AG04449 (cell line): ENCODE data around the gene ARL6IP5.

Source experiments
- CTCF ChIA-PET: fragments of 350-600 bp; formaldehyde crosslinking; extraction: SDS; loops from one replicate; lab custom pipeline; 2021; ENCODE audit warnings: antibody characterized with exemption; lab: Yijun Ruan, JAX
- POLR2A ChIA-PET: fragments of 400-600, 350-600 bp; formaldehyde crosslinking; extraction: SDS; loops from one replicate; lab custom pipeline; 2020; ENCODE audit warnings: antibody characterized with exemption, inconsistent platforms; lab: Yijun Ruan, JAX
- DNase-seq: peaks from one replicate; pipeline ENCODE4 v3.0.0-alpha.2; 2010; ENCODE audit warnings: low read depth, low spot score
- H3K4me3 ChIP-seq: 2 replicates; pipeline ENCODE4 v1.5.1; 2011; ENCODE audit warnings: low read depth, mild to moderate bottlenecking, control low read depth, low read length
- TF ChIP-seq, protein P1 (sequence below): IDR thresholded peaks from one replicate; pipeline ENCODE4 v1.5.1; 2011; ENCODE audit warnings: mild to moderate bottlenecking, moderate library complexity, low read length, control low read depth, inconsistent platforms; ENCODE audit not compliant: insufficient read depth; ENCODE audit errors: missing control alignments

The ARL6IP5 gene

DNA sequence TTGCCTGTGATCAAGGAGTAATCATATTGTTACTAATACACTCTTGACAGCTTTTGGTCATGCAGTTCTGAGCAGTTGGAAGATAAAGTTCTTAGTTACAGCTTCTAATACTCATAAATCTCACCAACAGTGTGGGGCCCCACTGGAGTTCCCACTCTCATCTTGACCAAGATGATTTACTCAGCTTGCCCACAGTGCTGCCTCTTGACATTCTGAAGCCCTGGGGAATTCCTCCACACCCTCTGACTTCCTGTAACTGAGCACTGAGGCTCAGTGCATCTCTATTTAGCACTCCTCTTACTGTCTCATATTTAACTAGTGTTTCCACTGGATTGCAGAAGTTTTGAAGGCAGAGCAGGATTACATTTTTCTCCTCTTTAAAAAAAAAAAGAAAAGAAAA lies 1.9 kb upstream of the ARL6IP5 start:
- ChIA-PET POLR2A (interaction anchor here (1.4 to 1.5 kb wide), 2 partner anchors 9 to 30 kb away, joined by 3 to 4 read pairs; partner anchors contain the start of gene TMF1), CTCF (interaction anchor here (1.1 kb wide), 1 partner anchor 38 kb away, joined by 4 read pairs; no protein-coding TSS in a partner anchor)
- TF ChIP-seq, protein P1, sequence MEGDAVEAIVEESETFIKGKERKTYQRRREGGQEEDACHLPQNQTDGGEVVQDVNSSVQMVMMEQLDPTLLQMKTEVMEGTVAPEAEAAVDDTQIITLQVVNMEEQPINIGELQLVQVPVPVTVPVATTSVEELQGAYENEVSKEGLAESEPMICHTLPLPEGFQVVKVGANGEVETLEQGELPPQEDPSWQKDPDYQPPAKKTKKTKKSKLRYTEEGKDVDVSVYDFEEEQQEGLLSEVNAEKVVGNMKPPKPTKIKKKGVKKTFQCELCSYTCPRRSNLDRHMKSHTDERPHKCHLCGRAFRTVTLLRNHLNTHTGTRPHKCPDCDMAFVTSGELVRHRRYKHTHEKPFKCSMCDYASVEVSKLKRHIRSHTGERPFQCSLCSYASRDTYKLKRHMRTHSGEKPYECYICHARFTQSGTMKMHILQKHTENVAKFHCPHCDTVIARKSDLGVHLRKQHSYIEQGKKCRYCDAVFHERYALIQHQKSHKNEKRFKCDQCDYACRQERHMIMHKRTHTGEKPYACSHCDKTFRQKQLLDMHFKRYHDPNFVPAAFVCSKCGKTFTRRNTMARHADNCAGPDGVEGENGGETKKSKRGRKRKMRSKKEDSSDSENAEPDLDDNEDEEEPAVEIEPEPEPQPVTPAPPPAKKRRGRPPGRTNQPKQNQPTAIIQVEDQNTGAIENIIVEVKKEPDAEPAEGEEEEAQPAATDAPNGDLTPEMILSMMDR, result no peak
- DNase-seq, result peak; percentile 50
- no peak overlapping the region for H3K4me3 ChIP-seq

DNA sequence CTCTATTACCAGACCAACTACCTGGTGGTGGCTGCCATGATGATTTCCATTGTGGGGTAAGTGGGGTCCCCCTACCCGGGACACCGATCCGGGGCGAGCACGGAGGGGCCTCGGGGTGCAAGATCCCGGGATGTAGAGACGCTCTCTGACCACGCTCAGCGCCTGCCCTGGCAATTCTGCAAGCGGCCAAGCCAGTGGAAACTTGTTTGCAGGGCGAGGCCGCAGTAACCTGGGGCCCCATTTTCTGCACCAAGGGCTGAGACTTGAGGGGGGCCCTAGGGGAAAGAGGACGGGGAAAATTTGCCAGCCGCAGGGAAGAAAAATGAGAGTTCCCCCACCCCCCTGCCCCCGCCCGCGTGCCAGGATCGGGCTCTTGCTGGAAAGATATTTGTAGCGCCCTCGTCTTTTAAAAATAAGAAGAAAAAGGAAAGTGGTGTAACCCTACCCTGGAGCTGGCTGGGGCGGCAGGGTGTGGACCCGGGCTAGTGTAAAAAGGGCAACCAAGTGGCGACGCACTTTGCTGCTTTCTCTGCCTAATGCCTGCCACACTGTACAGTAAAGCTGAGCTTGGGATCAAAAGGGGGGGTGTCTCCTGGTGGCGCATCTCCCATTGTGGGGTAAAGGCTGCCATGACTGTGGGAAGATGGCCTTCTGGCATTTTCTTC lies 563 bp downstream of the ARL6IP5 start:
- DNase-seq, result no peak
- TF ChIP-seq, protein P1, result no peak
- ChIA-PET POLR2A (interaction anchor here (1.0 to 2.2 kb wide), 4 partner anchors 8 to 72 kb away, joined by 3 to 9 read pairs (median 6); partner anchors contain the start of genes EOGT and TMF1), CTCF (no interaction called here)
- peak overlapping the region; percentile 85 for H3K4me3 ChIP-seq

DNA sequence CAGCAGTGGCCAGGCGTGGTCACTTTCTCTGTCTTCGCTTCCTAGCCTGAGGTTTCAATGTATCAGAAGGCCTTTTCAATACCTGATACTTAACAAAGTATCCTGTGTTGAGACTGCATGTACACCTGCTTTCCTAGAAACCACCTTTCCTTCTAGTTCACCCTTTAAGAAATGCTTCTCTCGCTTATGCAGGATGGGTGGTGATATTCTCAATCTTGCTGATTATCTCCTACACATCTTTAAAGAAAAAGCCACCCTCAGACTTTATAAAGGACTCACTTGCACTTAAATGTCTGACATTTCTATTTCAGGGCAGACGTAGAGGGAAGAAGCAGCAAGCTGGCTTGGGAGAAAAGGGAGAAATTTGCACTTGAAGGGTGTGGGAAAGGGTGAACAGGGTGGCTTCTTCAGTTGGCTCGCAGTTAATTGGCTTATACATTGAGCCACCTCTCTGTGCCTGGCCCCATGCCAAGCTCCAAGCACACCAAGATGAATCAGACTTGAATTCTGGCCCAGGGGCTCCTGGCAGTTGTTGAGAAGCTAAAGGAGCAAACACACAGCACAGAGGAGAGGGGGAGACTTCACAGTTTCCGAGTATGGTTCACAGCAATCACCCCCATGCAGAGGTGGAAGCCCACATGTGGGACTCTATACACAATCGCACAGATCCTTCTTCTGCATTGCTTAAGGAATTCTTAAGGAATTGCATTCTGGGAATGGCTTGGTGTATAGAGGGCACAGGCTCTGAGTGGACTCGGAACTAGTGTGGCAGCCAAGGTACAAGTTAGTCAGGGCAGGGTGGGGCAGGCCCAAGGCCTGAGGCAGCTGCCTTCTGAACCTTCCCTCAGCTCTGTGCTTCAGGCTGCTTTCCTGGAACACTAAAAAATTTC lies 1.3 kb downstream of the ARL6IP5 start:
- TF ChIP-seq, protein P1, result no peak
- ChIA-PET POLR2A (interaction anchor here (1.0 to 2.2 kb wide), 2 partner anchors 8 to 73 kb away, joined by 4 to 9 read pairs; partner anchors contain the start of gene EOGT), CTCF (no interaction called here)
- DNase-seq, result peak; percentile 62
- peak overlapping the region; percentile 85 for H3K4me3 ChIP-seq

DNA sequence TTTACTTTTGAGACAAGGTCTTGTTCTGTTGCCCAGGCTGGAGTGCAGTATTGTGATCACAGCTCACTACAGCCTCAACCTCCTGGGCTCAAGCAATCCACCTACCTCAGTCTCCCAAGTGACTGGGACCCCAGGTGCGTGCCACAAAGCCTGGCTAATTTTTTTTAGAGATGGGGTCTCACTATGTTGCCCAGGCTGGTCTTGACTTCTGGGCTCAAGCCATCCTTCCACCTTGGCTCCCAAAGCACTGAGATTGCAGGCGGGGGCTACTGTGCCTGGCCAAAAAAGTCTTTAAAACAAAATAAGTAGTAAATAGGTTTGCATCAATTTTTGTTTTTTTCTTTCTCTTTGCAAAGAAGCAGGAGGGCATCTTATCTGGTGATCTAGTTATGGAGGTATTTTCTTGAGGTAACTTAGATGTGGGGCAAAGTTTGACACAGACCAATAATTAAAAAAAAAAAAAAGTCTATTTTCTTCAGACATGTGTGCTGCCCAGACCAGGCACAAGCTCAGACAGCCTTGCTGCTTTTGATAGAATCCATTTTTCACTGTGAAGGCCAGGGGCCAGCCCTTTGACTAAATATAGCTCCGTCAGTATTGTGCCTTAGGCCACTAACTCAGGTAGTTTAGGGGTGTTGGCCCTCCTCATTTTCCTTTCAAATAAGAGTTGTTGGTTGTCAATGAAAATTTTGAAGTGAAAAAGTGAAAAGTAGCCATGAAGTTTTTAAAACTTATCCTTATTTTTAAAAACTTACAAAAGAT lies 2.5 kb downstream of the ARL6IP5 start:
- TF ChIP-seq, protein P1, result no peak
- CTCF ChIA-PET, result no interaction called here
- H3K4me3 ChIP-seq, result peak overlapping the region; percentile 21
- DNase-seq, result no peak
- POLR2A ChIA-PET, result no interaction called here

DNA sequence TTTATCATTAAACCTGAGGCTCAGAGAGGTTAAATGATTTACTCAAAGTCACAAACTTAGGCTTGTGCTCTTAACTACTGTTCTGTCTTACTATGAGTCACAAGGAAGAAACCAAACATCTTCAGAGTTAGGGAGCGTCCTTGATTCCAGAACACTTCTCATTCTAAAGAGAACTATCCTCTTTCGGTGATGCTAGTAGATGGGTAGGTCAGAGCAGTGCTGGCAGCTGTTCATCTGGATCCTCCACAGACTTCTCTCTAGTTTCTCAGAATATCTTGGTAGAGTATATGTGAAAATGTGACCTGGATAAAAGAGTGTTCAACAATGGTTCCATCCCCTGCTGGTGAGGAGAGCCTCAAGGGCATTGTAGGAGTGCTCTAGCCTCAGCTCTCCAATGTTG lies 3.3 kb downstream of the ARL6IP5 start:
- TF ChIP-seq, protein P1, result no peak
- no peak for DNase-seq
- ChIA-PET CTCF (no interaction called here), POLR2A (interaction anchor here (0.7 kb wide), 1 partner anchor 67 kb away, joined by 3 read pairs; no protein-coding TSS in a partner anchor)
- H3K4me3 ChIP-seq, result no peak overlapping the region
